H9 (cell line): ENCODE results near the gene RGS6. TPM values are rescaled to one million over a fixed set of nuclear protein-coding genes. Genes with fewer than 3 reads are reported as not detected.

Source experiments
- DNase-seq: peaks from one replicate; pipeline ENCODE4 v3.0.0-alpha.2; 2017
- H2AFZ ChIP-seq: one replicate; pipeline ENCODE4 v1.6.1; 2013; ENCODE audit warnings: mild to moderate bottlenecking, low read length, control low read depth, moderate library complexity
- H2AK5ac ChIP-seq: 2 replicates; pipeline ENCODE4 v1.6.1; 2013; ENCODE audit warnings: low read length, control low read depth, mixed read lengths; ENCODE audit not compliant: insufficient read length
- H2BK120ac ChIP-seq: one replicate; pipeline ENCODE4 v1.6.1; 2013; ENCODE audit warnings: low read depth, mild to moderate bottlenecking, low read length, control low read depth, inconsistent platforms; ENCODE audit not compliant: poor library complexity, severe bottlenecking
- H2BK12ac ChIP-seq: 2 replicates; pipeline ENCODE4 v1.6.1; 2013; ENCODE audit warnings: low read length, control low read depth, mixed read lengths, low read depth; ENCODE audit not compliant: insufficient read length
- H2BK15ac ChIP-seq: 2 replicates; pipeline ENCODE4 v1.6.1; 2013; ENCODE audit warnings: low read depth, low read length, control low read depth
- H2BK20ac ChIP-seq: one replicate; pipeline ENCODE4 v1.6.1; 2013; ENCODE audit warnings: low read depth, mild to moderate bottlenecking, low read length, control low read depth, inconsistent platforms; ENCODE audit not compliant: poor library complexity, severe bottlenecking
- H2BK5ac ChIP-seq: 2 replicates; pipeline ENCODE4 v1.6.1; 2013; ENCODE audit warnings: low read length, control low read depth, mixed read lengths; ENCODE audit not compliant: insufficient read length
- H3K14ac ChIP-seq: 2 replicates; pipeline ENCODE4 v1.6.1; 2013; ENCODE audit warnings: low read length, control low read depth; ENCODE audit not compliant: insufficient read depth
- H3K18ac ChIP-seq: 2 replicates; pipeline ENCODE4 v1.6.1; 2013; ENCODE audit warnings: low read depth, mild to moderate bottlenecking, mixed read lengths, low read length, control low read depth; ENCODE audit not compliant: insufficient read length
- H3K23ac ChIP-seq: 2 replicates; pipeline ENCODE4 v1.6.1; 2013; ENCODE audit warnings: low read length, control low read depth, mixed read lengths, low read depth; ENCODE audit not compliant: insufficient read length
- H3K23me2 ChIP-seq: 2 replicates; pipeline ENCODE4 v1.6.1; 2013; ENCODE audit warnings: low read depth, mild to moderate bottlenecking, mixed read lengths, low read length, control low read depth; ENCODE audit not compliant: insufficient read length, poor library complexity, severe bottlenecking
- H3K27ac ChIP-seq: 2 replicates; pipeline ENCODE4 v1.5.1; 2013; ENCODE audit warnings: low read length, control low read depth, mixed read lengths, low read depth; ENCODE audit not compliant: insufficient read length
- H3K27me3 ChIP-seq: 2 replicates; pipeline ENCODE4 v1.6.1; 2013; ENCODE audit warnings: low read length, control low read depth, inconsistent platforms; ENCODE audit not compliant: insufficient read depth
- H3K4ac ChIP-seq: 2 replicates; pipeline ENCODE4 v1.6.1; 2013; ENCODE audit warnings: low read depth, mild to moderate bottlenecking, control low read depth, inconsistent platforms, low read length, moderate library complexity
- H3K4me1 ChIP-seq: 2 replicates; pipeline ENCODE4 v1.6.1; 2013; ENCODE audit warnings: low read length, control low read depth, inconsistent platforms; ENCODE audit not compliant: insufficient read depth
- H3K4me2 ChIP-seq: 2 replicates; pipeline ENCODE4 v1.6.1; 2013; ENCODE audit warnings: low read length, control low read depth, mixed read lengths; ENCODE audit not compliant: insufficient read length, insufficient read depth
- H3K56ac ChIP-seq: 2 replicates; pipeline ENCODE4 v1.6.1; 2013; ENCODE audit warnings: low read depth, mild to moderate bottlenecking, mixed read lengths, low read length, control low read depth; ENCODE audit not compliant: insufficient read length
- H3K79me1 ChIP-seq: 2 replicates; pipeline ENCODE4 v1.6.1; 2013; ENCODE audit warnings: low read depth, mild to moderate bottlenecking, moderate library complexity, low read length, control low read depth, inconsistent platforms; ENCODE audit not compliant: insufficient read depth, poor library complexity, severe bottlenecking
- H3K79me2 ChIP-seq: 2 replicates; pipeline ENCODE4 v1.6.1; 2013; ENCODE audit warnings: low read length, control low read depth, inconsistent platforms; ENCODE audit not compliant: insufficient read depth
- H3K9ac ChIP-seq: 2 replicates; pipeline ENCODE4 v1.6.1; 2013; ENCODE audit warnings: low read length, control low read depth, mixed read lengths; ENCODE audit not compliant: insufficient read length; ENCODE audit errors: extremely low read depth
- H3K9me3 ChIP-seq: one replicate; pipeline ENCODE4 v1.6.1; 2013; ENCODE audit warnings: low read depth, low read length, inconsistent platforms; ENCODE audit not compliant: control insufficient read depth
- H3T11ph ChIP-seq: one replicate; pipeline ENCODE4 v1.6.1; 2013; ENCODE audit warnings: mild to moderate bottlenecking, low read length, control low read depth, inconsistent platforms
- H4K20me1 ChIP-seq: one replicate; pipeline ENCODE4 v1.6.1; 2013; ENCODE audit not compliant: control insufficient read depth, insufficient read length, insufficient read depth
- H4K5ac ChIP-seq: 2 replicates; pipeline ENCODE4 v1.6.1; 2013; ENCODE audit warnings: low read depth, mild to moderate bottlenecking, mixed read lengths, low read length, control low read depth; ENCODE audit not compliant: insufficient read length
- H4K8ac ChIP-seq: replicated peaks from 2 replicates; pipeline ENCODE4 v1.6.1; 2013; ENCODE audit warnings: low read length, control low read depth, mixed read lengths, low read depth; ENCODE audit not compliant: insufficient read length
- H4K91ac ChIP-seq: 2 replicates; pipeline ENCODE4 v1.6.1; 2013; ENCODE audit warnings: low read depth, mild to moderate bottlenecking, moderate library complexity, mixed read lengths, low read length, control low read depth; ENCODE audit not compliant: insufficient read length
- H3K27ac Mint-ChIP-seq, 3 experiments: 2 replicates in 2 of 3; 3 replicates in 1 of 3; pipeline ENCODE4 v1.8.0; 2020 to 2021; ENCODE audit warnings: mixed read lengths in 3 of 3, mild to moderate bottlenecking in 1 of 3, moderate library complexity in 1 of 3
- H3K27me3 Mint-ChIP-seq: 2 replicates; pipeline ENCODE4 v1.8.0; 2021; ENCODE audit warnings: low read depth, mild to moderate bottlenecking, moderate library complexity, mixed read lengths
- H3K36me3 Mint-ChIP-seq, 3 experiments: 2 replicates in 2 of 3; 3 replicates in 1 of 3; pipeline ENCODE4 v1.8.0; 2020 to 2021; ENCODE audit warnings: low read depth in 3 of 3, mixed read lengths in 3 of 3; ENCODE audit not compliant: insufficient read depth in 1 of 3
- H3K4me1 Mint-ChIP-seq, 2 experiments: 2 replicates each; pipeline ENCODE4 v1.8.0; 2020; ENCODE audit warnings: mixed read lengths in 2 of 2
- H3K4me3 Mint-ChIP-seq, 2 experiments: 2 replicates in 1 of 2; 3 replicates in 1 of 2; pipeline ENCODE4 v1.8.0; 2020 to 2021; ENCODE audit warnings: mild to moderate bottlenecking in 2 of 2, mixed read lengths in 2 of 2, moderate library complexity in 1 of 2
- H3K9me3 Mint-ChIP-seq, 2 experiments: 2 replicates in 1 of 2; 3 replicates in 1 of 2; pipeline ENCODE4 v1.8.0; 2020; ENCODE audit warnings: mild to moderate bottlenecking in 2 of 2, mixed read lengths in 2 of 2, moderate library complexity in 1 of 2
- WGBS: extraction: QIAGEN DNeasy Blood & Tissue Kit; methylation state at CpG from one replicate; pipeline ENCODE4 v1.1.7; 2013; ENCODE audit warnings: missing lambda C conversion rate, low lambda C conversion rate, mixed read lengths; ENCODE audit not compliant: insufficient read length; ENCODE audit errors: extremely low coverage; 5-methylcytosine and 5-hydroxymethylcytosine counted together
- total RNA-seq: library from RNA; stranded (reverse); gene quantifications from 2 replicates; pipeline ENCODE4 v1.2.1, GENCODE V29; 2021
- TF ChIP-seq, protein P1 (sequence below): fragments of 200-600 bp; sonication (generic); conservative IDR thresholded peaks from 3 replicates; pipeline ENCODE4 v1.8.0; 2021; ENCODE audit warnings: antibody characterized with exemption, mild to moderate bottlenecking

Gene RGS6
- total RNA-seq, 1 experiment from 2014 or later = 3.0 TPM

DNA sequence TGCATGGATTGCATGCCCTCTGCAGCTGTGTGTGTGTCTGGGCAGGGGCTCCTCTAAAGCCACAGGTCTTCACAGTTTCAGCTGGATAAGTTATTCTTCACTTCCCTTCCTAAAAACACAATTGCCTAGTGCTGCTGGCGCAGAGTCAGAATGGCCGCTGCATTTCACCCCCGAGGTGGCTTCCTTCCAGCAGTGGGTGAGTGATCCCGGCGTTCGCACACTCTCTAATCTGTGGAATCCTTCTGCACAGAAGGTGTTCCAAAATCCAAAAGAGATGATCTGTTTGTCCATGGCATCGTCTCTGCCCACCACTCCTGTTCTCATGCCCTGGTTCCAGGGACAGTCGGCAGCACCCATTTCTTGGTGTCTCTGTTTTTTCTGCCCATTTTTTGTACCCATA is 620.9 kb downstream of the RGS6 start:
- Histone ChIP-seq H3K56ac (no peak overlapping the region), H3K79me1 (no peaks in the 10 kb centered on the region), H4K8ac (no peak overlapping the region), H2BK15ac (no peak overlapping the region), H3K9me3 (no peaks in the 10 kb centered on the region), H3K14ac (no peak overlapping the region; the same call in 1 of the 2 replicates), H3K4ac (no peak overlapping the region), H3K4me1 (peaks cover 7% of the 10 kb centered on the region; the same call in 1 of the 2 replicates), H3K27ac (no peak overlapping the region), H3K18ac (no peak overlapping the region), H3T11ph (no peak overlapping the region), H4K20me1 (no peaks in the 10 kb centered on the region), H2AFZ (no peak overlapping the region), H2BK120ac (no peak overlapping the region), H3K23me2 (no peaks in the 10 kb centered on the region), H2BK12ac (no peak overlapping the region), H2AK5ac (no peak overlapping the region), H3K27me3 (no peaks in the 10 kb centered on the region), H2BK5ac (no peak overlapping the region), H2BK20ac (no peak overlapping the region), H4K91ac (no peak overlapping the region), H3K23ac (no peak overlapping the region), H4K5ac (no peak overlapping the region), H3K9ac (no peak overlapping the region), H3K4me2 (no peak overlapping the region), H3K79me2 (no peaks in the 10 kb centered on the region)
- Mint-ChIP-seq H3K4me3 (no peak overlapping the region), H3K36me3 (no peaks in the 10 kb centered on the region), H3K27ac (no peak overlapping the region; a peak in 1 of 7 replicates), H3K4me1 (peaks cover 26 to 30% of the 10 kb centered on the region in 2 experiments), H3K9me3 (no peaks in the 10 kb centered on the region), H3K27me3 (peaks cover 4% of the 10 kb centered on the region)
- WGBS = no CpG with 5 or more reads among the region's 8 CpGs
- TF ChIP-seq, protein P1, sequence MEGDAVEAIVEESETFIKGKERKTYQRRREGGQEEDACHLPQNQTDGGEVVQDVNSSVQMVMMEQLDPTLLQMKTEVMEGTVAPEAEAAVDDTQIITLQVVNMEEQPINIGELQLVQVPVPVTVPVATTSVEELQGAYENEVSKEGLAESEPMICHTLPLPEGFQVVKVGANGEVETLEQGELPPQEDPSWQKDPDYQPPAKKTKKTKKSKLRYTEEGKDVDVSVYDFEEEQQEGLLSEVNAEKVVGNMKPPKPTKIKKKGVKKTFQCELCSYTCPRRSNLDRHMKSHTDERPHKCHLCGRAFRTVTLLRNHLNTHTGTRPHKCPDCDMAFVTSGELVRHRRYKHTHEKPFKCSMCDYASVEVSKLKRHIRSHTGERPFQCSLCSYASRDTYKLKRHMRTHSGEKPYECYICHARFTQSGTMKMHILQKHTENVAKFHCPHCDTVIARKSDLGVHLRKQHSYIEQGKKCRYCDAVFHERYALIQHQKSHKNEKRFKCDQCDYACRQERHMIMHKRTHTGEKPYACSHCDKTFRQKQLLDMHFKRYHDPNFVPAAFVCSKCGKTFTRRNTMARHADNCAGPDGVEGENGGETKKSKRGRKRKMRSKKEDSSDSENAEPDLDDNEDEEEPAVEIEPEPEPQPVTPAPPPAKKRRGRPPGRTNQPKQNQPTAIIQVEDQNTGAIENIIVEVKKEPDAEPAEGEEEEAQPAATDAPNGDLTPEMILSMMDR = no peak
- DNase-seq = no peak
